ENCODE data around the gene GRID1. TPM values are rescaled to one million over a fixed set of nuclear protein-coding genes. Genes with fewer than 3 reads are reported as not detected.

GRID1 gene
- total RNA-seq, 1 experiment from 2014 or later, result not detected

DNA sequence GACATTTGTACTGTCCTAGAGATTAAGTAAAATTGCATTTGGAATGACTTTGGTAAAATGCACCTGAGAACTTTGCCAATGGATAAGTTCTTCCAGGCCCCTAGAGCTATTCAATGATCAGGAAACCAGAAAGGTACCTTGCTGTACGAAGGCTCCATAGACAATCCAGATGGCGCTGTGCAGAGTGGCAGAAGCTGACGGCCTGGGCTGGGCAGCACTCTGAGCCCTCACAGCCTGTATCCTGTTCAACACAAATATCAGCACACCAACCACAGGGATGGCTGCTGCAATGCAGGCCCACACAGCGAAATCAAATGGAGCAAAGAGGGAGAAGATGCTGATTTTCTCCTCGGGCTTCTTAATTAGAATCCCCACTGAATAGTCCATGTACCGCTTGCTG is 642.4 kb downstream of the GRID1 start:
- H3K9me2 ChIP-seq (ENCODE audit: insufficient read depth), result no peaks in the 10 kb centered on the region
- H3K27ac ChIP-seq, result no peak overlapping the region
- no peaks in the 10 kb centered on the region for H3F3A ChIP-seq (ENCODE audit: insufficient read depth, low read depth)
- intact Hi-C loops (cut with micrococcal nuclease; ENCODE audit: unreplicated experiment), result no loop called here
- H3K27me3 ChIP-seq (ENCODE audit: insufficient read depth, low read depth), result no peaks in the 10 kb centered on the region
- H3K4me2 ChIP-seq, result no peak overlapping the region
- H3K4me1 ChIP-seq (replicated peaks; ENCODE audit: insufficient read depth), result no peaks in the 10 kb centered on the region
- no peaks in the 10 kb centered on the region for H3K79me2 ChIP-seq (ENCODE audit: low read depth)
- no peak for DNase-seq
- H3K9me3 ChIP-seq (ENCODE audit: insufficient read depth, low read depth), result no peaks in the 10 kb centered on the region
- TF ChIP-seq EZH2 (IDR thresholded peaks at IDR 0.05; ENCODE audit: low read depth) (no peak), CTCF (conservative IDR thresholded peaks at IDR 0.05) (no peak)
- H2AFZ ChIP-seq, result no peak overlapping the region
- no TSS peak for BruUV-seq (replicated peaks)
- ChIA-PET POLR2A (ENCODE audit: unreplicated experiment) (no interaction called here), CTCF (no interaction called here)
- no peaks in the 10 kb centered on the region for H4K20me1 ChIP-seq (ENCODE audit: insufficient read depth)
- no peak overlapping the region for H3K4me3 ChIP-seq
- H3K36me3 ChIP-seq (ENCODE audit: low read depth), result no peaks in the 10 kb centered on the region

DNA sequence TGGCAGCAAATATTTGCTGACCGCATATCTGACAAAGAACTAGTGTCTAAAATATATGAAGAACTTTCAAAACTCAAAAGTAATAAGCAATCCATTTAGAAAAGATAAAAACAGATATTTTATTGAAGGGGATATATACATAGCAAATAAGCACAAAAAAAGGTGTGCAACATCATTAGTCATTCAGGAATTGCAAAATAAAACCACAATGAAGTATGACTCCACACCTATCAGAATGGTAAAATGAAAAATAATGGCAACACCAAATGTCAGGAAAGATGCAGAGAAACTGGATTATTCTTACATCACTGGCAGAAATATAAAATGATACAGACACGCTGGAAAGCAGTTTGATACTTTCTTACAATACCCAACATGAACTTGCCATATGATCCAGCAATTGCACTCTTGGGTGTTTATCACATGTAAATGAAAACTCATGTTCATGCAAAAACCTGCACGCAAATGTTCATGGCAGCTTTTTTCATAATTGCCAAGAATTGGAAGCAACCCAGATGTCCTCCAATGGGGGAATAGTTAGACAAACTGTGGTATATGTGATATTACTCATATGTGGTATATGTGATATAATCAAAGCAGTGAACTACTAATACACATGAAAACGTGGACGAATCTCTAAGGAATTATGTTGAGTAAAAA is 645.5 kb downstream of the GRID1 start:
- Histone ChIP-seq H3K9me3 (ENCODE audit: insufficient read depth, low read depth) (no peaks in the 10 kb centered on the region), H3K4me1 (replicated peaks; ENCODE audit: insufficient read depth) (no peaks in the 10 kb centered on the region), H3K79me2 (ENCODE audit: low read depth) (no peaks in the 10 kb centered on the region), H3K36me3 (ENCODE audit: low read depth) (no peaks in the 10 kb centered on the region), H3K9me2 (ENCODE audit: insufficient read depth) (no peaks in the 10 kb centered on the region), H3K4me3 (no peak overlapping the region), H4K20me1 (ENCODE audit: insufficient read depth) (no peaks in the 10 kb centered on the region), H3K27me3 (ENCODE audit: insufficient read depth, low read depth) (no peaks in the 10 kb centered on the region), H3K4me2 (no peak overlapping the region), H3F3A (ENCODE audit: insufficient read depth, low read depth) (no peaks in the 10 kb centered on the region), H3K27ac (no peak overlapping the region), H2AFZ (no peak overlapping the region)
- intact Hi-C loops (cut with micrococcal nuclease; ENCODE audit: unreplicated experiment), result no loop called here
- DNase-seq, result no peak
- ChIA-PET CTCF (no interaction called here), POLR2A (ENCODE audit: unreplicated experiment) (no interaction called here)
- BruUV-seq (replicated peaks), result no TSS peak
- no peak for TF ChIP-seq EZH2 (IDR thresholded peaks at IDR 0.05; ENCODE audit: low read depth)
- no peak for TF ChIP-seq CTCF (conservative IDR thresholded peaks at IDR 0.05)

- Histone ChIP-seq H3K36me3 (ENCODE audit: low read depth) (no peaks in the 10 kb centered on the region), H3K9me3 (ENCODE audit: insufficient read depth, low read depth) (no peaks in the 10 kb centered on the region), H3F3A (ENCODE audit: insufficient read depth, low read depth) (no peaks in the 10 kb centered on the region), H4K20me1 (ENCODE audit: insufficient read depth) (no peaks in the 10 kb centered on the region), H3K9me2 (ENCODE audit: insufficient read depth) (no peaks in the 10 kb centered on the region), H3K4me1 (replicated peaks; ENCODE audit: insufficient read depth) (no peaks in the 10 kb centered on the region), H3K4me2 (no peak overlapping the region), H3K79me2 (ENCODE audit: low read depth) (no peaks in the 10 kb centered on the region), H3K4me3 (no peak overlapping the region), H3K27ac (no peak overlapping the region), H2AFZ (no peak overlapping the region), H3K27me3 (ENCODE audit: insufficient read depth, low read depth) (no peaks in the 10 kb centered on the region)
- POLR2A ChIA-PET (ENCODE audit: unreplicated experiment), result no interaction called here
- TF ChIP-seq CTCF (conservative IDR thresholded peaks at IDR 0.05), result no peak
- no peak for TF ChIP-seq EZH2 (IDR thresholded peaks at IDR 0.05; ENCODE audit: low read depth)
- CTCF ChIA-PET, result no interaction called here
- intact Hi-C loops (cut with micrococcal nuclease; ENCODE audit: unreplicated experiment), result no loop called here
- BruUV-seq (replicated peaks), result no TSS peak
- no peak for DNase-seq
Measured at GRCh38 chr10:85719408-85719807, 647.2 kb downstream of the GRID1 start.
